ENCODE results near the gene TMEM115.
A peak's percentile ranks its signal among the peaks of the same experiment; 100 is the strongest.

Gene TMEM115

DNA sequence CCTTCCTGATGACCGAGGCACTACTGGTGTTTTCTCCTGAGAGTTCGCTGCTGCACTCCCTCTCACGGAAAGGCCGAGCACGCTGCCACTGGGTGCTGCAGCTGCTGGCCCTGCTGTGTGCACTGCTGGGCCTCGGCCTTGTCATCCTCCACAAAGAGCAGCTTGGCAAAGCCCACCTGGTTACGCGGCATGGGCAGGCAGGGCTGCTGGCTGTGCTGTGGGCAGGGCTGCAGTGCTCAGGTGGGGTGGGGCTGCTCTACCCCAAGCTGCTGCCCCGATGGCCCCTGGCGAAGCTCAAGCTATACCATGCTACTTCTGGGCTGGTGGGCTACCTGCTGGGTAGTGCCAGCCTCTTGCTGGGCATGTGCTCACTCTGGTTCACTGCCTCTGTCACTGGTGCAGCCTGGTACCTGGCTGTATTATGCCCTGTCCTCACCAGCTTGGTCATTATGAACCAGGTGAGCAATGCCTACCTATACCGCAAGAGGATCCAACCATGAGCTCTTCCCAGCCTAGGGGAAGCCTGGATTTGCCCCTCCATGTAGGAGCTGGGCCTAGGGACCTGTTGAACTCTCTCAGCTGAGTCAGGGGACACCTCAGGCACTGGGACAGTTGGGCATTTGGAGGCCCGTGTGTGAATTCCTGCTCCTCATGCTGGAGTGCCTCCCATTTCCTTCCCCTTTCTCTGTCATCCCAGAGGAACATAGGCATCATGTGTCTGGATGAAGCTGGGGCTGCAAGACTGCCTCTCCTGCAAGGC, 5.9 kb downstream of the TMEM115 start:
- no peak for DNase-seq (ENCODE audit: low read depth, low spot score)

DNA sequence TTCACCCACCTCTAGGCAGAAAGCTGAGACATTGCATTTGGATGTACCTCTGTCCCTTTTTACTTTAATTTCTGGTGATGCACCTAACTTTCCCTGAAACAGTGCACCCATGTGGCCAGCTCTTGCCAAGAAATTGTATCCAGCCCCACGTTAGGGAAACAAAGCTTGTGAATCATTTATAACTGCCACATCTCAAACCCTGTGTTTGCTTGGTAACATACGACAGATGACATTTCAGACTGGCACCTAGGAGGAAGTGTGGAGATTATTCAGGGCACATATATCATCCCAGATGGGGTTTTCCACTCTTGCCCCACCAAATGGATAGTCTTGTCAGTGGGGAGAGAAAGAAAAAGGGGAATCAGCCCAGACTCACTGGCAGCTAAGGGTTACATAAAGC, 6.5 kb downstream of the TMEM115 start:
- DNase-seq (ENCODE audit: low read depth, low spot score), result peak; percentile 25

DNA sequence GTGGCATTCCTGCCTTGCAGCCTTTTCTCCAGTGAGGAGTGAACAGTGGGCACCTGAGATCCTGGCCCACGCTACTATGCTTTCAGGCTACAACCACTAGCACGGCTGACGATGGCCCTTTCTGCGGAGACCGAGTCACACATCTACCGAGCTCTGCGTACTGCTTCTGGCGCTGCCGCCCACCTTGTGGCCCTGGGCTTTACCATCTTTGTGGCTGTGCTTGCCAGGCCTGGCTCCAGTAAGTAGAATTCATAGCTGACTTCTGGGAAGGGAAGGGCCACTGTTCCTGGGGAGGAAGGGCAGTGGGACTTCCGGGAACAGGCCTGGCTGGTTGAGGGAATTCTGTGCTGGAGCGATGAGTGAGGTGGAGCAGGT, 8.0 kb downstream of the TMEM115 start:
- no peak for DNase-seq (ENCODE audit: low read depth, low spot score)

DNA sequence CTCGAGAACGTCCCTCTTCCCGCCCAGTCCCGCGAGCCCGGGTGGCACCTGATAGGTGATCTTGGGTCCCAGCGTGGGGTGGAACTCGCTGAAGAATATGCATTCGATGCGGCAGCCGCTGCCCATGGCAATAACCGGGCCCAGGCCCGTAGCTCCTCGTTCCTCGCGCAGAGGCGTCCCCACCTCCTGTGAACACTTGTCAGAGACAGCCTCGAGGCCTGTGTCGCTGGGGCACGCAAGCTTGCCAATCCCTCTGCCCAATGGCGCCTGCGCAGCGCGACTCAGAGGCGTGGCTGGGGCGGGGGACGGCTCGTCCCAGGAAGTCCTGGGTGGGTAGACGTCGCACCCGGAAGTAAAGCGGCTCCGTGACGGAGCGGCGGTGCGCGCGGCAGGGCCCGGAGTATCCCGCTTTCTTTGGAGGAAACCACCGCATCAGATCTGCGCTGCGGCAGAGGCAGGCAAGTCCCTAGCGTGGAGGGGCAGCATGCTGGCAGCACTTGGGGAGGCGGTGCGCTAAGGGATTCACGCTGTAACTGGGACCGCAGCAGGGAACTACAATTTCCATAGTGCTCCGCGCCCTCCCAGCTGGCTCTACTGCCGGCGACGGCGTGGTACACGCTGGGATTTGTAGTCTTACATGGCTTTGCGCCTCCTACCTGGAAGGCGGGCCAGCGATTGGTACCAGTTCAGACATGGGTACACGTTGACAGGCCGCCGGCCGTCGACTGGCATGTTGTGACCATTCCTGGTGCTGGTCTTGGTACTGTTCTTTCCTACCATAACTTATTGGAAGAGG, 8.6 kb downstream of the TMEM115 start, which contains the start of the genes CYB561D2 and NPRL2:
Gene CYB561D2 (plus strand): TSS at position 336 of the 796 bp plus-strand sequence. CDS start 572 bp downstream, outside the sequence.
Gene NPRL2 (minus strand): TSS at position 249 of the 796 bp plus-strand sequence. CDS start 123 bp downstream, at position 126.
- peak; percentile 97 for DNase-seq (ENCODE audit: low read depth, low spot score)

DNA sequence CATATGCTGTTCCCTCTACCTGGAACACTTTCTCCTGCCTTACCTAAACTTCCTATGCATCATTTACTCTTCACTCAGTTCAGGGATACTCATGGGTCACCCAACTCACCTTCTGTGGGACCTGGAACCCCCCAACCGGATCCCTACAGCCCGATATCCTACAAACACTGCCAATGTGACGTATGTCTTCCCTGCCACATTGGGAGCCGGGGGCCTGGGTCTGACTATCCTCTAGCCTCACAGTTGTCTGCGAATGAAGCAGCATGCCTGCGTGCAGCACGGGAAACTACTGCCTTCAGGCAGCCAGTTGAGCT, 9.2 kb downstream of the TMEM115 start:
- DNase-seq (ENCODE audit: low read depth, low spot score), result no peak

DNA sequence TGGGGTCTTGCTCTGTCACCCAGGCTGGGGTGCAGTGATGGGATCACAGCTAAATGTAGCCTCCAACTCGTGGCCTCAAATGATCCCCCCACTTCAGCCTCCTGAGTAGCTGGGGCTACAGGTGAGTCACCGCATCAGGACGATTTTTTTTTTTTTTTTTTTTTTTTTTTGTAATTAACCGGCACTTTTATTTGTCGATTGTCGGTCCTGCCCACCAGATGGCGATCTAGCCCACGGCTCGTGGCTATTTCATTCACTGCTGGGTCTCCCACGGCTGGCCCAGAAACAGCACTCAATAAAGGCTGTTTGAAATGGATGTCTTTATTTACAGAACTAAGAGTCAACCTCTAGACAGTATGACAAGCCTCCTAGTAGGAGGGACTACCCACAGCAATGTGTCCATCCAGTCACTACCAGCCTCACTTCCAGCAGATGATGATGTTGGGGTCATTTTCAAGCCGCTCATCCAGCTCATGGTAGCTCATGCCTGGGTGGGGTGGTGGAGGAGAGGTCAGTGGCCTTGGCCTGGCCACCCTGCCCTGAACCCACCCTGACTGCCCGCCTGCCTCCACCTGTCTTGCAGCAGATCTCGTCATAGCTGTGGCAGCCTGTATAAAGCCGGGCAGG, 12.0 kb downstream of the TMEM115 start:
- DNase-seq (ENCODE audit: low read depth, low spot score), result peak; percentile 87

DNA sequence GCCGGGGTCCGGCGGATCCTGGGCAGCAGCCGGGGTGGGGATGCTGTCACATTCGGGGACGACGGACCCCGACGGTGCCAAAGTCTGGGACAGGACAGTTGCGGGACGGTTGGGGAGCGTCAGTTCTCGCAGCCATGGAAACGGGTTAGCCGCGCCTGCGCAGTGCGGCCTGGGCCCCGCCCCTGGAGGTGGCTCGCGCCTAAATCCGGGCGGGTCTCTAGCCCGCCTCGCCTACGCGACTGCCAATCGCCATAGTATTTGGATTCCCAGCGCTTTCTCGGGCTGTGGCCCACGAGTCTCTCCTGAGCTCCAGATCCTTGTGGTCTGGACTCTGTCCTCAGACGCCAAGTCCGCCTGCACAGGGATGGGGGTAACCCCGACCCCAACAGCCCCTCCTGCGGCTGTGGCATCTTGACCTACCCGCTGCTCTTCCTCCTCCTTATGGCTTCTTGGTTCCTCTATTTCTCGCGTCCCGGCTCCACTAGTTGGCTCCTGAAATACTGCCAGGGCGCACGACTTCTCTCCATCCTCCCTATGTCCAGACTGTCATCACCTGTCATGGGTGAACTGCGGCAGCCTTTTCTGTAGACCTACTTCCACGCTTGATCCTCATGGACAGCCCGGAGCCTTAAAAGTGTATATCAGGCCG, 13.6 kb downstream of the TMEM115 start, which contains the start of gene ZMYND10:
Gene ZMYND10 (minus strand): TSS at position 147 of the 649 bp plus-strand sequence. CDS start 153 bp downstream, outside the sequence.
- DNase-seq (ENCODE audit: low read depth, low spot score), result peak; percentile 65

DNA sequence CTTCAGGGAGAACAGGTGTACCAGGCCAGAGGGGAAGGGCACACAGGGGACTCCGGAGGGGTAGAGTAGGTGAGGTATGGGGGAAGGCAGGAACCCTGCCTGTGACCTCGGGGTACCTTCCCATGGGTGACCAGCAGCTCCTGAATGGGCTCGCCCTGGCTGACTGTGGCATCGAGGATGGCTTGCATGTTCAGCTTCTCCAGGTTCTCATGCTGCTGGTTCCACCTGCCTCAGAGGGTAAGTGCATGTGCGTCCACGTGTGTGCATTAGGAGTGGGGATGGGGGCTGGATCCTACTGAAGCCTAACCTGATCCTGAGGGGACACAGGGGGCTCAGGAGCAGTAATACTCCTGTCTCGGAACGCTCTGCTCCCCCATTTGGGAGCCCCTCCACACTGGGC, 14.3 kb downstream of the TMEM115 start:
- DNase-seq (ENCODE audit: low read depth, low spot score), result no peak

DNA sequence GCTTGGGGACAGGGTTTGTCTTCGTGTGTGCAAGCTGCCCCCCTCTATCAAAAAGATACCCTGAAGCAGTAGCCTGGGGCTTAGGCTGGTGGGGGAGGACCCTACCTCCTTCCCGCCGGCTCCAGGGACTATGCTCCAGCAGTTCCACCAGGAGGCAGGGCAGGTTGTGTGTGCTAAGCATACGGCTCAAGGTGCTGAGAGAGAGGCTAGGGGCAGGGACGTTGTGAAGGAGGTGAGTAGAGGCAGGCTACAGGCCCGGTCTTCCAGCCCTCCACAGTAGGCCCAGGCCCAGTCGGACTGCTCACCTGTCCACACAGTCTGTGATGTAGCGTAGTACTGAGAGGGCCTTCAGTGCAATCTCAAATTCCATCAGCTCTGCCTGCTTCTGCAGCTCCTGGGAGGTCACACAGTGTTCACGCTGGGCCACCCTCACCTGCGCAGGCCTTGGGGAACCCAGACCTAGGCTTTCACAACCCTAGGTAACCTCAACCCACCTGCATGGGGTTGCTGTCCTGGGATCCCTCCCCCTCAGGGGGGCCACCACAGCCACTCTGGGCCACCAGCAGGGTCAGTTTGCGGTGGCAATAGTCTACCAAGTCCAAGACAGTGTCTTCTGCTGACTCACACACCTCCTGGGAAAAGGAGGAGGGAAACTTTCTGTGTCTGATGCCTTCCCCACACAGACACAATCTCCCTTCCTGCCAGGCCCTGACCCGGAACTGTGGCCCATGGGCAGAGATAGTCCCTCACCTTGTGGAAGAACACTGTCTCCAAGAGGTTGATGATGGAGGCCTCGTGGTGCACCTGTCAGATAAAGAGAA, 16.3 kb downstream of the TMEM115 start:
- no peak for DNase-seq (ENCODE audit: low read depth, low spot score)

DNA sequence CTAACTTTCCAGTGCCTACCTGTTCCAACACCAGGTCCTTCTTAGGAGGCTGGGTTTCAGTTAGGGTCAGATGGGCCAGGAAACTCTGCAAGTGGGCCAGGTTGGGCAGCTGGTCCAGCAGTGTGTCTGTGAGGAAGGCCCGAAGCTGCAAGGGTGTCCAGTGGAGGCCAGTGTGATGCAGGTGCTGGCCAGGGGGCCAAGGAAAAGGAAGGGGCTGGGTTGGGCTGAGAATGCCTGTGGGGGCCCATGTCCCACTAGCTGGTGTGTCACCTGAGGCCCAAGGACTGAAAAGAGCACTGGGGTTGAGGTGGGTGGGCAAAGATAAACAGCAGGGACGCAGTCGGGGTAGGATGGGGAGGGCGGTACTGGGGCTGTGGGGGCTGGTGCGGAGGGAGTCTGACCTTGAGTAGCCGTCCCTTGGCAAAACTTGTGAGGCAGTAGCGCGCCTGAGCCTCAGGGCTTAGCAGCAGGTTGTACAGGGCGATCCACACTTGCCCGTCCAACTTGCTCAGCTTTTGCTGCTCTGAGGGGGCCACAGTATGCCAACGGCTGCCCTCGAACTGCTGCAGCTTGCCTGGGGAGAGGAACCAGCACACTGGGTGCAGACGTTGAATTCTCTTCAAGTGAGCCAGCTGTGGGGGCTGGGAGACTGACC, 17.2 kb downstream of the TMEM115 start:
- no peak for DNase-seq (ENCODE audit: low read depth, low spot score)

DNA sequence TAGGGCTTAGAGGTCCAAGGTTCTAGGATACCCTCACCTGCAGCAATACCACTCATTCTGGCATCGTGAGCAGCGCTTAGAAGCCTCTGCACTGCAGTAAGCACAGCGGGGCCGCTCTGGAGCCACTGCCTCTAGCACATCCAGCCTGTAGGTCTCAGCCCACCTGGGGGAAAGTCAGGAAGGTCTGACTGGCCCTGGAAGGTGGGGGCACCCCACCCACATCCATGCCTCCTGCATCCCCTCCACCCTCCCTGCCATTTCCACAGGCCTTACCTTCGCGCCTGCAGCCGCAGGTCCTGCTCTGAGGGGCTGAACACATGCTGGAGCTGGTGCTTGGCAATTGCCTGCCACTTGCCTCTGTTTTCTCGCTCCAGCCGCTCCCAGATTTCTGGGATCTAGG, 17.8 kb downstream of the TMEM115 start:
- no peak for DNase-seq (ENCODE audit: low read depth, low spot score)

DNA sequence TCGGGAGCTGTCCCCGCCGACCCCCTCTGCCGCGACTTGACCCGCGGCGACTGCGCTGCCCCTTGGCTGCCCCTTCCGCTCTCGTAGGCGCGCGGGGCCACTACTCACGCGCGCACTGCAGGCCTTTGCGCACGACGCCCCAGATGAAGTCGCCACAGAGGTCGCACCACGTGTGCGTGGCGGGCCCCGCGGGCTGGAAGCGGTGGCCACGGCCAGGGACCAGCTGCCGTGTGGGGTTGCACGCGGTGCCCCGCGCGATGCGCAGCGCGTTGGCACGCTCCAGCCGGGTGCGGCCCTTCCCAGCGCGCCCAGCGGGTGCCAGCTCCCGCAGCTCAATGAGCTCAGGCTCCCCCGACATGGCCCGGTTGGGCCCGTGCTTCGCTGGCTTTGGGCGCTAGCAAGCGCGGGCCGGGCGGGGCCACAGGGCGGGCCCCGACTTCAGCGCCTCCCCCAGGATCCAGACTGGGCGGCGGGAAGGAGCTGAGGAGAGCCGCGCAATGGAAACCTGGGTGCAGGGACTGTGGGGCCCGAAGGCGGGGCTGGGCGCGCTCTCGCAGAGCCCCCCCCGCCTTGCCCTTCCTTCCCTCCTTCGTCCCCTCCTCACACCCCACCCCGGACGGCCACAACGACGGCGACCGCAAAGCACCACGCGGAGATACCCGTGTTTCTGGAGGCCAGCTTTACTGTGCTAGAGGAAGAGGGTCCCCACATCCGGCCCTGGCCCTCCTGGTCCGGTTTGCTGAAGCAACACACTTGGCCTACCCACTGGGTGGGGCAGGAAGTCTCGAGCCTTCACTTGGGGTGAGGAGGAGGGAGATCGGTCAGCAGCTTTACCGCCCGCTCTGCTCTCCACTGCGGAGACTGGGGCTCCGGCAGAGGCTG, 18.6 kb downstream of the TMEM115 start, which contains the start of gene RASSF1:
Gene RASSF1 (minus strand): TSS at position 389 of the 882 bp plus-strand sequence. CDS start 31 bp downstream, at position 358.
- DNase-seq (ENCODE audit: low read depth, low spot score), result no peak

DNA sequence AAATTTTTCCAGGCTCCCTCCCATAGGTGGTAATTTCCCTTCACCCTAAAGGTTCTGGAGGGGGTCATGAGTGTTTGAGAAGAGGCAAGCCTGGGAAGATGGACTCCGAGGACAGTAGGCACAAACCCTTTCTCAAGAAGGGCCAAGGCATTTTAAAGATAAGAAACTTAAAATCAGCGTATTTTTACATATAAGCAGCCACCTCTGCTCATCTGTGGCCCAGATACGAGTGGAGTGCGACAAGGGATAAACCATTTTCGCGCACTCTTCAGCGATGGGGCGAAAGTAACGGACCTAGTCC, 19.2 kb downstream of the TMEM115 start:
- DNase-seq (ENCODE audit: low read depth, low spot score), result no peak

DNA sequence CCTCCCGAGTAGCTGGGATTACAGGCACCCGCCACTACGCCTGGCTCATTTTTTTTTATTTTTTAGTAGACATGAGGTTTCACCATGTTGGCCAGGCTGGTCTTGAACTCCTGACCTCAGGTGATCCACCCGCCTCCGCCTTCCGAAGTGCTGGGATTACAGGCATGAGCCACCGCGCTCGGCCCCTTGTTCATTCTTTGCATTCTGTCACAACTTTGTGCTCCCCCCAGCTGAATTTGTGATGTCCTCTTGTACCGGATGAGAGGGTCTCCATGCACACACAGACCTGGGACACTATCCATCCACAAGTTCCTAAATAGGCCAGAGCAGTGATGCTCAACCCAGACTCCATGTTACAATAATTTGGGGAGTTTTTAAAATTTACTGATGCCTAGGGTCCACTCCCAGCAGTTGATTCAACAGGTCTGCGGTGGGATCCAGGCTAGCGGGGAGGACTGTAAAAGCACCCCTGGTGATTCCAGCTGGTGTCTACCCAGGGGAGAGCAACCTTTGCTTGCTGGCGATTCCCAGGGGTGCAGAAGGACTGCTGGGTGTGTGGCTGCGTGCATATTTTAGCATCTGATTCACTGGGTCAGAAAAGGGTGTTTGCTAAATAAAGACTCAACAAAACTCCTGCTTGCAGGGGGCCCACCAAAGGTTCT, 19.7 kb downstream of the TMEM115 start:
- DNase-seq (ENCODE audit: low read depth, low spot score), result no peak

DNA sequence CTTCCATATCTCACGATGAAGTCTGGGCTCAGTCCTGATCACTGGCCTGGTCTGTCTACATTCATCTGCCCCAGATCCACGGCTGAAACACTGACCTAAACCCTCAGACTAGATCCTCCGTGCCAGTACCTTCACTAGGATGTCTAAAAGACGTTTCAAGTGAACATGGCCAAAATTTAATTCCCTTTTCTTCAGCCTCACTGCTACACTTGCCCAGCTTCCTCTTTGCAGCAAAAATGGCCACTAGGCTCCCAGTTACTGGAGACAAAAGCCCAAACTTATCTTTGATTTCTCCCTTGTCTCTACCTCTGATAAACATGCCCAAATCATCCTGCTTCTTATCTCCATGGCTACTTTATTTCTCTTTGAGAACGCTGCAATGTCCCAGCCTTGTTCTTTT, 20.4 kb downstream of the TMEM115 start:
- no peak for DNase-seq (ENCODE audit: low read depth, low spot score)

DNA sequence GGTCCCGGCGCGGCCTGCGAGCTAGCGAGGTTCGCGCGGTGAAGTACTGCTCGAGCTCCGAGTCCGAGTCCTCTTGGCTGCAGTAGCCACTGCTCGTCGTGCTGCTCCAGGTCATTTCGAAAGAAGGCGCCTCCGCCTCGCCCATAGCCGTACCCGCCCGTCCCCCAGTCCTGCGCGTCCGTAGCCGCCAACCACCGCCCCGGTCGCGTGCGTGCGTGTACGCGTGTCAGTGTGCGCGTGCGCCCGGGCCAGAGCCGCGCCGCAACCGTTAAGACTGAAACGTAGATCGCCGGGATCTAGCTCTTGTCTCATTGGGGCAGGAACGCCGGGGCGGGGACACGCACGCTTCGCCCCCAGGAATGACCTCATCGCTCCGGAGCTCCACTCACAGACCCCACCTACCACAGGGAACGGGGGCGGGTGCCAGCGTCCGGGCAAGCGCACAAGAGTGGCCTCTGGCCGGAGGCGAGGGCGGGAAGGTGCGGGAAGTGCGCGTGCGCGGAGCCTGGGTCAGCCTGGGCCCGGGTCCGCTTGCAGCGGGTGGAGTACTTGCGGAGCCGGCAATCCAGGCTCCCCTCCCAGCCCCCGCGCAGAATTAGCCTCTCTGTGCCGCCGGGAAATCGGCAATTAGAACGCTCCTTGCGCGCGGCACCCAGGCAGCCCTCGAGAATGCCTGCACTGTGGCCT, 22.0 kb downstream of the TMEM115 start:
- peak; percentile 100 for DNase-seq (ENCODE audit: low read depth, low spot score)

DNA sequence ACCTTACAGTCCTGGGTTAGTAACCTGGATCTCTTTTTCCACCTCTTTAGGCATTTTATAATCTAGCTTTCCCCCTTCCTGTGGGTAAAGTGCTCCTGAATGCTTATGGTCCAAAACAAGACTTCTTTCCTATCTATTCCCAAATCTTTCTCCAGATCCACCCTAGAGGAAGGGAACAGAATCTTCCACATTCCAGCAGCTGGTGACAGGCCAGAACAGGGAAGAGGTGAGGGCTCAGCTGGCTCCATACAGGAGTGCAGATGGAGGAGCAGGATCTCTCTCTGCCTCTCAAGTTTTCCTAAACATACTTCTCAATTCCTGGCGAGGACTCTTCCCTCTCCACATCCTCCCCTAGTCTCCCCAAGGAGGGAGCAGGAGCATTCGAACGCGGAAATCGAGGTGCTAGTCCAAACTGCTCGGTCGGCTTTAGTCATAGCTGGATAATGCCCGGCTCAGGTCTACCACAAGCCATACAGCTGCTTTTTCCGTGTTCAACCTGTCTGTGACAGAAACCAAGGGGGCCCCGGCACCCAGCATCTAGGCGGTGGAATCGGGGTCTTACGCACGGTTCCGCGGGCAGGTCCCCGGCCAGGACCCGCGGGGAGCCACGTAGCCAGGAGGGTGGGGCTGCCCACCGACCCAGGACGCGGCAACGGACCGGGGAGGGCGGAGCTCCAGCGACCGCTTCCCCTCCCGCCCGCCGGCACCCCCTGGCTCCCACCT, 22.7 kb downstream of the TMEM115 start:
- DNase-seq (ENCODE audit: low read depth, low spot score), result no peak
